CD4-positive, alpha-beta T cell treated with Interleukin-17A for 1 hour (primary cell): ENCODE measurements around the gene UBA7.
"Not testable (repeated sequence)": the region's sequence is repeated elsewhere in the genome, so short reads cannot be mapped to it uniquely, and the experiment has no call there.

ENCODE experiments used
- DNase-seq: peaks from one replicate; pipeline ENCODE4 v3.0.0-alpha.2; 2020

The UBA7 gene

GRCh38 chr3:49785565-49786356, 28.0 kb downstream of the UBA7 start:
- peak; percentile 45 for DNase-seq

GRCh38 chr3:49782277-49782676, 31.5 kb downstream of the UBA7 start:
- DNase-seq, result not testable (repeated sequence)

- no peak for DNase-seq
Observed at GRCh38 chr3:49781415-49782199, 32.1 kb downstream of the UBA7 start.

- DNase-seq, result not testable (repeated sequence)
Observed at GRCh38 chr3:49780975-49781365, 32.8 kb downstream of the UBA7 start.

GRCh38 chr3:49780080-49780974, 33.4 kb downstream of the UBA7 start:
- no peak for DNase-seq

- no peak for DNase-seq
Observed at GRCh38 chr3:49779358-49780079, 34.2 kb downstream of the UBA7 start.

- not testable (repeated sequence) for DNase-seq
Observed at GRCh38 chr3:49776101-49776500, 37.7 kb downstream of the UBA7 start.

- no peak for DNase-seq
Observed at GRCh38 chr3:49775538-49775937, 38.2 kb downstream of the UBA7 start.

- no peak for DNase-seq
Observed at GRCh38 chr3:49772703-49773102, 41.0 kb downstream of the UBA7 start.

GRCh38 chr3:49771340-49771938, 42.3 kb downstream of the UBA7 start:
- DNase-seq, result no peak

- no peak for DNase-seq
Observed at GRCh38 chr3:49769926-49770325, 43.8 kb downstream of the UBA7 start.

GRCh38 chr3:49769286-49769915, 44.4 kb downstream of the UBA7 start:
- no peak for DNase-seq

- DNase-seq, result no peak
Observed at GRCh38 chr3:49763981-49764380, 49.8 kb downstream of the UBA7 start.

GRCh38 chr3:49761661-49762060, 52.1 kb downstream of the UBA7 start:
- no peak for DNase-seq

- DNase-seq, result no peak
Observed at GRCh38 chr3:49759226-49759625, 54.5 kb downstream of the UBA7 start.

GRCh38 chr3:49757197-49757596, 56.6 kb downstream of the UBA7 start:
- DNase-seq, result no peak

- no peak for DNase-seq
Observed at GRCh38 chr3:49756036-49756435, 57.7 kb downstream of the UBA7 start.
